Activated CD8-positive, alpha-beta memory T cell treated with anti-CD3 and anti-CD28 coated beads for 24 hours (primary cell): ENCODE data around the gene ICOSLG.
A peak's percentile ranks its signal among the peaks of the same experiment; 100 is the strongest.
"Not testable (repeated sequence)": the region's sequence is repeated elsewhere in the genome, so short reads cannot be mapped to it uniquely, and the experiment has no call there.

Source experiments
- DNase-seq: peaks from one replicate; pipeline ENCODE4 v3.0.0-alpha.2; 2020

The ICOSLG gene

DNA sequence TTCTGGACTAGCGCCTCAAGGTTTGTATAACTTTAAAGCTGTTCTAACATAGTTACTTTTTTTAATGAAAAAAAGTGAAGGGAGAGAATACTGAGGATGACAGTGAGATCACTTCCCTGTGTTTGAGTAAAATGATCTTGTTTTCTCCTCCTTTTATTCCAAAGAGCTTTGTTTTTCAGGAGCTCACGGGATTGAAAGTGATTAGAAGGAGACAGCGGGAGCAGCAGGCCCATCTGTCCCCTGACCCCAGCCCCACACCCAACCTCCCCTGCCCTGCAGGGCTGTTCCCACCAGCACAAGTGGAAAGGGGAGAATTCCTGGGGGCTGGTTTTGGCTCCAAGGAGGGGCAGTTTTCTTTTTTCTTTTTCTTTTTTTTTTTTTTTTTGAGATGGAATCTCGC, 23.0 kb upstream of the ICOSLG start:
- no peak for DNase-seq

DNA sequence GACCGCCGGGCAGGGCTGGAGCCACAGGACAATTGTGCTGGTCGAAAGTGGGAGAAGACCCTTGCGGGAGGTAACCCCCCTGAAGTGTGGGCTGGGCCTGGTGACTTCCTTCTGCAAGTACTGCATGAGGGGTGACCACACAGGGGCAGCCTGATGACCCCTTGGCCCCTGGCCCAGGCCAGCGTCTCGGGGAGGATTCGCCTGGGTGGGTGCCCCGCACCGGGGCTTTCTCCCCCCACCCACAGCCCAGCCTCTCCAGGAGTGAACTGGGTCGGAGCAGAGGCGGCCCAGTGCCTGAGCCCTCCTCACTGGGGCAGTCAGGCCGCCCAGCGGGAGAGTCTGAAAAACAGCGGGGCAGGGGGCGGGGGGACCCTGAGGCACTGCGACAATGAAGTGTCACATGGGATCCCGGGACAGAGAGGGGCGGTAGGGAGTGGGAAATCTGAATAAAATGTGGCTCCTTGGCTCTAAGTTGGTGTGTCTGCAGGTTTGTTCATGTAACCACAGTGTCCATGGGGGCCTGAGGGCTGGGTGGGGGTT, 22.5 kb upstream of the ICOSLG start:
- no peak for DNase-seq

DNA sequence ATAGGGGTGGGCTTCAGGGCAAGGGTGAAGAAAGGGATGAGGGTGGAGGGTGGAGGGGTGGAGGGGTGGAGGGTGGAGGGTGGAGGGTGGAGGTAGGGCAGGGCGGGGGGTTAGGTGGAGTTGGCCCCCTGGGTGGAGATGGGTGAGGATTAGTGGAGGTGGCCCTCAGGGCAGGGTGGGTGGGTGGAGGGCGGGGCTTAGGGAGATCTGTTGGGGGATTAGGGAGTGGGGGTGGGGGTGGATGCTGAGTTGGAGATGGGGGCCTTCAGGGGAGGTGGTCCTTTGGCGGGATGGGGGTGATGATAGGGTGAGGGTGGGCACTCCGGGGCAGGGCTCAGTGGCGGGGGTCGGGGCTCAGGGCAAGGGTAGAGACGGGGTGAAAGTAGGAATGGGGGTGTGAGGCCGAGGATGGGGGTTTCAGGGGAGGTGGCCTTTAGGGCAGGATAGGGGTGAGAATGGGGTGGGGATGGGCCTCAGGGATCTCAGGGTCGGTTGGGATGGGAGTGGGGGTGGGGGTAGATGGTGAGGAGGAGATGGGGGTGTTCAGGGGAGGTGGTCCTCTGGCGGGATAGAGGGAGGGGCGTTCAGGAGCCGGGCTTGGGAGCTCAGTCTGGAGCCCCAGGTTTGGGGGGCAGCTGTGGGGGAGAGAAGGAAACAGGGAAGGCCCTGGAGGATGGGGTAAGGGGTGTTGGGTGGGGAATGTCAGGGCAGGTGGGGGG, 21.8 kb upstream of the ICOSLG start:
- no peak for DNase-seq

DNA sequence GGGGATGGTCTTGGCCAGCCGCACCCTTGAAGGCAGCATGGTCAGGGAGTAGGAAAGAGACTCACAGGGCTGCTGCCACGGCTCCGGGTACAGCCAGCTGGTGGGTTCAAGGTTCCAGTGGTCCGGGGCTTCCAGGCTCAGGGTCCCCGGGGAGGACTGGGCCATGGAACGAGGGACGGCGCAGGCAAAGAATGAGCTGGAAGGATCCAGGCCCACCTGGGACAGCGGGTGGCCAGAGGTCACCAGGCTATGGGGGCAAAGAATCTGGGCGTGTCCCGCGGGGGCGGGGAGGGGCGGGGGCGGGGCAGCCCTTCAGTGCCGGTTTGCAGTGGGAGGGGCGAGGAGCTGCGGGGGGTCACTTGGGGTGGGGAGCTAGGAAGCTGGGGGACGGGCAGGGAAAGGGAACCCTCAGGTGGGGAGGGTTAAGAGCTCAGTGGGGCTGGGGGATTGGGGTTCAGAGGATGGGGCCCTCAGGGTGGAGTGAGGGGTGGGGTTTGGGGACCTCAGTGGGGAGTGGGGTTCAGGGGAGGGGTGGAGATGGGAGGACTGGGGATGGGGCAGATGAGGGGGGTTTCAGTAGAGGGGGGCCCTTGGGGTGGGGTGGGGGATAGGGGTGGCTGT, 21.0 kb upstream of the ICOSLG start, which contains the start of gene DNMT3L:
DNMT3L (minus strand) TSS at position 223 of the 621 bp plus-strand sequence. CDS start 638 bp downstream, outside the sequence.
- DNase-seq = no peak

DNA sequence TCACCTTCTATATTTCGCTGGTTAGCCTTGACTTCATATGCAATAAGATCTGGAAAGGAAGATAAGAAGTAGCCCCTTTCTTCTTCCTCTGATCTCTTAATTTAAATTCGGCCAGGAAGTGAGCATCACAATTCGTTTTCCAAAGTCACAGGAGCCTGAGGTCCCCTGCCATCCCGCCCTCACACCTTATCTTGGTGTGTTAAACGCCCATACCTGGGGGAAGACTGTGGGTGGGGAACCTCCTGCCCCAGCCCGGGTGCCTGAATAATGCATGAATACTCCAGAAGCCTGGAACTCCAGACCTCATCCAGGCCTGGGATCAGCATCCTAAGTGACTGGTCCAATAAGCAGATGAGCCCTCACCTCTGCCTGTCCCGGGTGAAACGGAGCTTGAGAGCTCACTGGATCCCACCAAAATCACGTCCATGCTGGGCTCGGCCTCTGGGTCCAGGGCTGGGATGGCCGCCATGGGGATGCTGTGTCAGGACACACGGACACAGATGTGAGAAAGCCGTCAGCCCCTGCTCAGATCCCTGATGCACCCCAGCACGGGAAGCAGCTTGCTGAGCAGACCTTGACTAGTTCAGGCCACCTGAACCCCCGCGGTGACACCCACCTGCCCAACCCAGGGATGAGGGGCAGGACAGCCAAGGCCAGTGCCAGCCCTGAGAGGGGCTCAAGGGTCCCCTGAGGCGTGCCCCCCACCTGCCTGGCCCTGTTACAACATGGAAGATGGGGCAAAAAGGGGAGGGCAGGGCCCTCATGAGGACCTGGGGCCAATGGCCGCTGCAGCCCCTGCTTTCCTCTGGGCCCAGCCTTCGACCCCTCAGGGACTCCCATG, 20.3 kb upstream of the ICOSLG start:
- no peak for DNase-seq

DNA sequence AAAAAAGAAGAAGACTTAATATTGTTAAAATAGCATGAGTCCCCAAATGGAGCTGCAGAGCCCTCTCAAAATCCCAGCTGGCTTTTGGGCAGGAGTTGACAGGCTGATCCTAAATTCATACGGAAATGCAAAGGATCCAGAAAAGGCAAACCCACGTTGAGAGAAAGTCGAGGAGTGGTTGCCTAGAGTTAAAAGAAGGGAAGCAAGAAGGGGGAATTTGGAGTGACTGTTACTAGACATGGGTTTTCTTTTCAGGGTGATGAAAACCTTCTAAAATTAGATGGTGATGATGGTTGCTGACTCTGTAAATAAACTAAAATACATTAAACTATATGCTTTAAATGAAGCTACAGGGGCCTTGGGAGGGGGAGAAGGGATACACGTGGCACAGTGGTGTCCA, 19.3 kb upstream of the ICOSLG start:
- no peak for DNase-seq

DNA sequence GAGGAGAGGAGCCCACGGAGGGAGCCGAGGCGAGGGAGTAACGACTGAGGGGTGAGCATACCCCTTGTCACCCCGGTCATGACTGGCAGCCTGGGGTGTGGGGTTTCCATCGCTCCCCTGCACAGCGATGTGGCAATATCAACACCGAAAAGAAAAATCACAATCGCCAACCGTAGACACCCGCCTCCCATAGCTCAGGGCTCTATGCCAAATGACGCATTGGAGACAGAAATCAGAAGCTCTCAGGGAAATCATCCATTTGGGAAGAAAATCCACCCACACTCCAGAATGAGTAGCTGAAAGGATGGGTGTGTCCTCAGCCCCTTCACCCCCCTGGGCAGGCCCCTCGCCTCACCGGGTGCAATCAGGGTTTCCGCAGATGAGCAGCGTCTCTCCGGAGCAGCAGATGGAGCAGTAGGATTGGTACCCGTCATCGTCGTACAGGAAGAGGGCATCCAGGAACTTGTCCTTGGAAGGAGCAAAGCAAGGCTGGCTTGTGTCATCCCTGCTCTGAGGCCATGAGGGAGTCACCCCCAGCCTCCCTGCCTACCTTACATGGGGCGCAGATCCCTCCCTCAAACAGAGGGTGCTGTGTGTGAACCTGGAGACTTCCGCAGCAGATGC, 18.5 kb upstream of the ICOSLG start:
- DNase-seq = no peak

DNA sequence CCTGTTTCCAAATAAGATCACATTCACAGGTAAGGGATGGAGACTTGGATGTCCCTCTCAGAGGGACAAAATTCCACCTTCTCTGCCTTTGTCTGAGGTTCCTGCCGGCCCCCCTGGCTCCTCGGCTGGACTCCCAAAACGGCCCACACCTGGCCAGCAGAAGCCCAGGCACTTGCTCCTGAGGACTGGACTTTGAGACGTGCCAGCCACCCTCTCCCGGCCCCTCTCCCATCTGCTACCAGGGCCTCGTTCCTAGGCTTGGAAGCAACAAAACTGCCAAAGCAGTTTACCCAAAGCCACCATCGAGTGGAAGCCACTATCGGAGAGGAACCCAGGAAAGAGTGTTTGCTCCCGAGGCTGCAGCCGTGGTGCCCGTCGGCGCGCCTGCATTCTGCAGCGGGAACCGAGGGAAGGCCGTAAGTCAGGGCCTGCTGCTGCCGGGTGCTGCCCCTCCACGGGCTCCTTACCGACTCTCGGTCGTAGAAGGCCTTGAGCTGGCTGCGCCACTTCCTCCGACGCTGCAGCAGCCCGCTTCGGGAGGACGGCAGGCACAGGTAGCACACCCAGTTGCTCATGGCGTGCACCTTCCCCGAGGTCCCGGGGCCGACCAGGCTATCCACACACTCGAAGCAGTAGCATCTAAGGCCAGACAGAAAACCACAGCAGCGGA, 17.4 kb upstream of the ICOSLG start:
- DNase-seq = no peak

DNA sequence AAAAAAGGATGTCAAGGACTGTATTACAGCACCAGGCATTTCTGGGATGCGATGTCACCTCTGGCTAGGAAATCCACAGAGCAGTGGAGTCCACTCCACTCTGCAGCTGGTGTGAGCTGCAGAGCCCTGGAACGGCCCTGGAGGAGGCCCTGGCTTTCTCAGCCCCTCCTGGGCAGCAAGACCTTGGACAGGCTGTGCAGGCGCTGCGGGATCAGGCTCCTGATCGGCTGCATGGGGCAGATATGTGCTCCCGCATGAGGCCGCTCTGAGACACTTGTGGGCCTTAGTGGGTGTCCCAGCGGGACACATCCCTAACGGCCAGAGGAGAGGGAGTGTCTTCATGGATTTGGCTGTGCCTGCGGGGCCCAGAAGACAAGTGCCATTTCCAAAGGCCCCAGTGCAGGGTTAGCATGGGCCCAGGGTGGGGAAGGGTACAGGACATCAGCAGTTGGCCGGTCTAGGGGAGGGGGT, 14.8 kb upstream of the ICOSLG start:
- no peak for DNase-seq

DNA sequence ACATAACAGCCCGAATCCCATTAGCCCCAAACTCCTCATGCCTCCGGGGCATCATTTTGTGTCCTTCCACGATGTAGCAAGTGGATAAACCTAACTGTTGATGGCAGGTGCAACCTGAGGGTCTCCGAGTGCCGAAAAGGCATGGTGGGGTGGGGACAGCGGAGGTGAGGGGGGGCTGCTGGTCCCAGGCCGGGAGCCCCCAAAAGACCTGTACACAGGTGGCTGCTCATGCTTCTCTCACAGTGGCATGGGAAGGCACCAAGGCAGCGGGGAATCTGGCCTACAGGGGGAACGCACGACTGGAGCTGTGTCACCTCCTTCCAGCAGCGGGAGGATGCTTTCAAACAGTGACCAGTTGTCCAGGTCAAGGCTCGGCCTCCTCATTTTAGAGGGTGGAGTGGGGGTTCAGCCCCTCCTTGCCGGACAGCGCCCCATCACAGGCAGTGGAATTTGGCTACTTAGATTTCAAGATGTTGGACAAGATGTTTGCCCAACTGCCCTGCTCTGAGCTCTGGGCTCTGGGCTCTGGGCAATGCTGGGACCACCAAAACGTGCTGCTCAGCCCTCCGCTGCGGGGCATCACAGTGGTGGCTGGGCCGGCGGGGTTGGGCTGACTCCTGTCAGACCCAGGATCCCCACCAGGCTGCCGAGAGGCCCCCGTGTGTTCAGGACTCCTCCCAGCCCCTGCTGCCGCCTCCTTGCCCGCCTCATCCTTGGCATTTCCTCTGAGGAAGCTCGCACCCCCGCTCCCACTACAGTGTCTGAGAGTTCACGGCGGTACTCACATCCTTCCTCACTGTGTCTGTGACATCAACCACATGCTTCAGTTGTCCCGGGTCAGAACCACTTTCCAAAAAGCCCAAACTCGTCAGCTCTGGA, 13.3 kb upstream of the ICOSLG start:
- no peak for DNase-seq

DNA sequence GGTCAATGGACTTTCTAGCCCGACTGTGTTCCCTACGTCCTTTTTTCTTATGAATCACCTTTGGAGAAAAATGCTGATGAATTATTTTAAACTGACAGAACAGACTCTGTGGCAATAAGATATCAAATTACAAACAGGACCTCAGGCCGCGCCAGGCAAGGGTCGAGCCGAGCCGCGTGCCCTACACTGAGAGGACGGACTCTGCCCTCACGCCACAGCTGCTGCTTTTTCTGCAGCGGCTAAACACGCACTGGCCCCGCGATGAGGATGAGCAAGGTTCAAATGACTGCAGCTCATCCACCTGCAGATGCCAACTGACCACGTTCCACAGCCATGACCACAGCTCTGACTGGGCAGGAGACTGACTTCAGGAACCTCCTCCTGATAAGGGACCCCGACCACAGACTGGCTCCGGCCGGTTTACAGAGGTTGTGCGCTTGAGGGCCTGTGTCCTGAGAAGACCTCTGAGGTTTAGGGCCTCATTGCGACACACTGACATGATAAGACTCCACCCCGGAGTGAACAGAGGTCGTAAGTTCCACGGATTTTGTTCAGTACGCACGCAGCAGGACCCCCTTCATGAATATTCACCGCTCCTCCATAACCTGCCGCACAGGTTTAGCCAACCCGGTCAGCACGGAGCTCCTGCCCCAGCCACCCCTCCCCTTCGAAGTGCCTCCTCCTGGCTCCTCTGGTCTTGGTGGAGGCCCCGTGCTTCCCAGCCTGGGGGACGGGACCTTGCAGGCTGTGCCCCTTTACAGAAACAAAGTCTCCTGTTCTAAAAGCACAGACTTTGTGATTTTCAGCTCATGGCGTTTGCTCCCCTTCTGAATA, 8.7 kb upstream of the ICOSLG start:
- not testable (repeated sequence) for DNase-seq

DNA sequence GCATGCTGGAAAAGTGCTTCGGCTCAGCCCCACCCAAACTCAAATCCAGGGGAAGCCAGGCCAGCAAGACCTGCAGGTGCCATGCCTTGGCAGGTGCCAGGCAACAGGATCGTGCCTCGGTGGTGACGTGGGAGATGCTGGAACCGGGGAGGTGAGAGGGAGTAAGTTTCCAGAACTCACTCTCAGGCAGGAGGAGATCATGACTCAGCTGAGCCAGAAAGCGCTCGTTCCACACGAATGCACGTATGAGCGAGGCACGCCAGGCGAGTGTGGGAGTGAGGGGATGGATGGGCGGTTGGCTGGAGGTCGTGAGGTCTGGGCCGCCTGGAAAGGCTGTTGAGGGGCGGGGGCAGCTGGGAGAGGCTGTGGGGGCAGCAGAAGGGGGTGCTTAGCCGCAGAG, 7.2 kb upstream of the ICOSLG start:
- not testable (repeated sequence) for DNase-seq

DNA sequence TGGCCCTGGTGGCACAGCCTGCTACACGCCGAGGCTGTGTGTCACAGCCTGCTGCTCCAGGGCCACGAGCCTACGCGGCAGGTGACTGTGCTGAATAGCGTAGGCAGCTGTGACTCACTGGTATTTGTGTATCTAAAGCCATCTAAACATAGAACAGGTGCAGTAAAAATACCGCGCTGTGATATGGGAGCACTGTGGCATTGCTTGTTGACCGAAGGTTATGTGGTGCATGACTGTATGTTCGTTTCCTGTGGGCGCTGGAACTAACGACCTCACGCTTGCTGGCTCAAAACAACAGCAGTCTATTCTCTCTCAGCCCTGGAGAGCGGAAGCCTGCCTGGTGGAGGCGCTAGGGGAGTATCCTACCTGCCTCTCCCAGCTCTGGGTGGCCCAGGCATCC, 3.2 kb upstream of the ICOSLG start:
- DNase-seq = not testable (repeated sequence)

DNA sequence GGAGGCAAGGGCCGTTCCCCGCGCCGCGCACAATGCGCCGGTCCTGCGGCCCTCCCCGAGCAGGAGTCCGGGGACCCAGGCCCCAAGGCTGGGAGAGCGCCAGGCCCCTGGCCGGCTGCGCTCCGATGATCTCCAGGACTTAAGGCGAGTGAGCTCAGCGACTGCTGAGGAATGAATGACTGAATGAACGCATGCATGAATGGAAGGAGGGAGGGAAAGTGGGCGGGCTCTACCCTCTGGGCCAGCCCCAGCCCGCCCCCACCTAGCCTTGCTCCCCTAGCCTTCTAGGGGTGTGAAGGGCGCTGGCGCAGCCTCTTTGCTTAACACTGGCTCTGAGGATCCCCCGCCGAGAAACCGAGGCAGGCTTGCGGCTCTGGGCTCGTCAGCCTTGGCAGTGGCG, 538 bp upstream of the ICOSLG start:
- not testable (repeated sequence) for DNase-seq

DNA sequence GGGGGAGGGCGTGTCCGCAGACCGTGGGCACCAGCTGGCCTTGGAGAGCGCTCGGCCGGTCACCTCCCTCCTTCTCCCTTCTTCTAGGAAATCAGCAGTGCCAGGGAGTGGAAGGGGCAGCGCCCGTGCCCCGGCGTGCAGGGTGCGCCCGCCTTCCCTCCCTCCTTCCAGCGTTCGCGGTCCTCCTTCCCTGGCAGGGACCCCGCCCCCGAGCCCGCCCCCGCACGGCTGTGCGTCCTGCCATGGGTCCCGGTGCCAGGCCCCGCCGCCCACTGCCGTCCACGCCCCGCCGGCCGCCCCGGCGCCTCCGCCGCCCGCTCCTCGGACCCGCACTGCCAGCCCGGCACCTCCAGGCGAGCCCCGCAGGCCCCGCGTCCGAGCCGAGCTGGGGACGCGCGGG, 390 bp downstream of the ICOSLG start:
- not testable (repeated sequence) for DNase-seq

DNA sequence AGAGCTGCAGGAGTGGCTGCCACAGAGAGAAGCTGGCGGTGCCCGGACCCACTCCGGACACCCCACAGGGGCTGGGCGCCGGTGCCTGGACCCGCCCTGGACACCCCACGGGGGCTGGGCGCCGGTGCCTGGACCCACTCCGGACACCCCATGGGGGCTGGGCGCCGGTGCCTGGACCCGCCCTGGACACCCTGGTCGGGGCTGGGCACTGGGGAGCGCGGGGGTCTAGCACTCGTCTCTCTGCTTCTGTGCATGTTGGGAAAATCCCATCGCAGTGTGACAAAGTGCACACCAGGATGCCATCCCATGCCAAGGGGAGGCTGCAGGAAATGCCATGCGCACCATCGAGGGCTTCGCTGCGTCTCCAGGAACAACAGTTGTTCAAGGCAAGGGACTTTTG, 11.2 kb downstream of the ICOSLG start:
- peak; percentile 1 for DNase-seq

DNA sequence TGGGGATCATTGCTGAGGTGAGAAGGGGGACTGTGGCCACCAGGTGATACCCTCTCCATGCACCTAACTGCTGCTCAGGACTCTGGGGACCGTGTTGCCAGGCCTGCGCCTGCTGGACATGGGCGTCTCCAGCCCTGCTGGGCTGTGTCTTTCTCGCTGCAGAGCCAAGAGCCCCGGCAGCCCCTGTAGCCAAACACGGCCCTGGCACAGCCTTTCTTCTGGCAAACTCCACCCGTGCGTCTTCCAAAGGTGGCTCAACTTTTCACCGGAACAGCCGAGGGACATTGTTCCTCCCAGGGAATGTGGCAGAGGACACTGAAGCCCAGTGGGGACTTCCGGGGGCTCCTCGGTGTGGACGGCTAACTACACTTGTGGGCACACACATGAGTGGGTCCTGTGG, 12.6 kb downstream of the ICOSLG start:
- DNase-seq = not testable (repeated sequence)

DNA sequence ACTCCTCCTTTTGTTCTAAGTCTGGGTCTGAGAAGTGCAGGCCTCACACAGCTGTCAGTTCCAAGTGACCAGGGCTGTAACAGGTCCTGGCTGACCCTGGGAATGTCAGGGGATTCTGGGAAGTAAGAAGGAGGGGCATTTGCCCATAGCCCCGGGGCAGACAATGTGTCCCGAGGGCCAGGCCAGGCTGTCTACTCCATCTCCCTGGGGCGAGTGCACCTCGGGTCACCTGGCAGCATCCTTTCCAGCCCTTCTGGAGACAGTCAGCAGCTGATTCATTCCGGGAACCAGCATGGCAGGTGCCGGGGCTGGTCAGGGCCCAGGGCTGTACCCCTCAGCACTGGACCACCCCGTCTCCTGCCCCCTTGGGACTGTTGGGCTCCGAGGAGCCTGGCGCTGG, 13.1 kb downstream of the ICOSLG start:
- not testable (repeated sequence) for DNase-seq

DNA sequence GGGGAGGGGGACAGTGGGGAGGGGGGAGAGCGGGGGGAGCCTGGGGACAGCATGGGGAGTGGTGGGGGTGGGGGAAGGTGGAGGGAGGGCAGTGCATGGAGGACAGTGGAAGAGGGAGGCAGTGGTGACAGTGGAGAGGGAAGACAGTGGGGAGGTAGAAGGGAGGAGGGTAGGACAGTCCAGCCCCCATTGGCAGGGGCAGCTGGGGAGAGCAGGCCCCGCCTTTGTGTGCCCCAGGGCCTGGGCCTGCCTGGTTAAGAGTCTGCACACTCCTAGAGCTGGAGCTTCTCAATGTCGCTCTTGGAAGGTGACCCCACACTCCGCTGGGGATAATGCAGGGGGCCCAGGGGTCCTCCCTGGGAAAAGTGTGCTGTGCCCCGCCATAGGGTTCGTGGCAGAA, 15.1 kb downstream of the ICOSLG start:
- not testable (repeated sequence) for DNase-seq

DNA sequence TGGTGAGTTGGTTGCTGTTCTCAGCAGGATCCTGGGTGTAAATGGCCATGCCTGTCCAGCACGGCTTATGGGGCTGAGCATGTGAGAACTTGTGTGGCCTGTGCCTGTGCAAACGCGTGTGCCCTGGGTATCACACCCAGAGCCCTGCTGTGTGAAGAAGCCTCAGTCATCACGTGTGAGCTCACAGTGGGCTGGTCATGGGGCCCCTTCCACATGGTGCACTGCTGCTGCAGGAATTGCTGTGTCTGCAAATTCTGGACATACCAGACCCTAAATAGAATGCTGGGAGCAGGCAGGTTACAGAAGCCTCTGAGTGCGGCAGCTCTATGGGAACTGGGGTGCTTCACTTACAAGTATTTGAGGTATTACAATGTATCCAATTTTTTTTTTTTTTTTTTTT, 17.4 kb downstream of the ICOSLG start:
- not testable (repeated sequence) for DNase-seq
